Keratinocyte (primary cell): ENCODE data around the gene PDCD4.

ENCODE experiments used
- CTCF ChIP-seq, 3 experiments: IDR thresholded peaks in 1 of 3; conservative IDR thresholded peaks in 1 of 3; optimal IDR thresholded peaks in 1 of 3; 2 replicates in 2 of 3; 3 replicates in 1 of 3; pipeline versions ENCODE3 to v1.5.1; 2011; ENCODE audit warnings: low read length in 3 of 3, mild to moderate bottlenecking in 3 of 3, moderate library complexity in 2 of 3, control low read depth in 1 of 3, inconsistent platforms in 1 of 3; ENCODE audit not compliant: insufficient read depth in 2 of 3; ENCODE audit errors: extremely low read depth in 1 of 3
- EZH2 ChIP-seq: IDR thresholded peaks from one replicate; pipeline ENCODE4 v1.6.1; 2012; ENCODE audit warnings: inconsistent platforms, mild to moderate bottlenecking, low read length, moderate library complexity

- TF ChIP-seq CTCF (optimal IDR thresholded peaks at IDR 0.05 in 1 of 3, IDR thresholded peaks at IDR 0.05 in 1 of 3, conservative IDR thresholded peaks at IDR 0.05 in 1 of 3; ENCODE audit: extremely low read depth in 1 of 3, insufficient read depth in 2 of 3, low read length in 3 of 3), result no peak
- TF ChIP-seq EZH2, result no peak
Observed at GRCh38 chr10:110873951-110874350, 2.2 kb downstream of the PDCD4 start.
